ENCODE results near the gene UGT2B11.
"Not testable (repeated sequence)": the region's sequence is repeated elsewhere in the genome, so short reads cannot be mapped to it uniquely, and the experiment has no call there.

The UGT2B11 gene

GRCh38 chr4:69167300-69167699 is 47.2 kb downstream of the UGT2B11 start:
- no peak for FAIRE-seq

GRCh38 chr4:69166376-69166775 is 48.2 kb downstream of the UGT2B11 start:
- FAIRE-seq = not testable (repeated sequence)

- not testable (repeated sequence) for FAIRE-seq
These were observed 48.8 kb downstream of the UGT2B11 start for GRCh38 chr4:69165707-69166106.

GRCh38 chr4:69156913-69157312 is 57.6 kb downstream of the UGT2B11 start:
- no peak for FAIRE-seq

GRCh38 chr4:69154021-69154420 is 60.5 kb downstream of the UGT2B11 start:
- FAIRE-seq = no peak
